Stimulated activated naive CD4-positive, alpha-beta T cell treated with Interleukin-2 at 50 U/mL for 16 hours (primary cell): ENCODE data around the gene SBF2.
"Not testable (repeated sequence)": the region's sequence is repeated elsewhere in the genome, so short reads cannot be mapped to it uniquely, and the experiment has no call there.

Experiments used
- DNase-seq: peaks from one replicate; lab custom pipeline; 2025; lab: John Stamatoyannopoulos, UW

SBF2 gene

DNA sequence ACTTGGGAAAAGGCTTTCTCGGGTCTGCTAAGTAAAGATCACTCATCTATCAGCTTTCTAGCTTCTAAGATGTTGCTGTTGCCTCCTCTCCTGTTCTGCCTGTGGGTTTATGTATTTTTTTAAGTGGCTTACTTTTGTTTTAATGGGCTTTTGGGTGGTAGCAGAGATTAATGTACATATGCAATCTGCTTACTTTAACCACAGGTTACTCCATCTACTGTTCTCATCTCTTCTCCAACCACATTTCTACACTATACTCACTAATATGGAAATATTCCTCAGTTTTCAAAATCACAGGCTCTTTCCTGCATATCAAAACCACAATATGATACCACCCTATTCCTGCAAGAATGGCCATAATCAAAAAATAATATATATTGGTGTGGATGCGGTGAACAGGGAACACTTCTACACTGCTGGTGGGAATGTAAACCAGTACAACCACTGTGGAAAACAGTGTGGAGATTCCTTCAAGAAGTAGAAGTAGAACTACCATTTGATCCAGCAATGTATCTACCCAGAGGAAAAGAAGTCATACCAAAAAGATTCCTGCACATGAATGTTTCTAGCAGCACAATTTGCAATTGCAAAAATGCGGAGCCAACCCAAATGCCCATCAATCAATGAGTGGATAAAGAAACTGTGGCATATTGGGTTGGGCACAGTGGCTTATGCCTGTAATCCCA is 341.4 kb downstream of the SBF2 start:
- DNase-seq, result no peak

DNA sequence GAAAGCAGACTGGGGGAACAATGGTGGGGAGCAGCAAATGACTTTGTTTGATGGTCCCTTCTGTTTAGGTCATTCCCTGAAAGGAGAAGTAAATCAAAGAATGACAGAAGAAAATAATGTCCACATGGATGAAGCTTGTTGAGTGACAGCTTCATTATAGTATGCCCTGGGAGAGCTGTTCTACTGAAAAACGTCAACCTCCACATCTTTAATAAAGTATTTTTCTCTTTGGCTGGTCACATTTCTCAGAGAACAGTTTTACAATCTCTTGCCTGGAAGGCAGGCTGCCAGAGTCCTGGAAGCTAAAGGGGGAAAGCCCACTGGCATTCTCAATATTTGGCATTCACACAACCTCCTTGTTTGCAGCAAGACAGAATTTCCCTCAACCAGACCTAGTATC is 342.2 kb downstream of the SBF2 start:
- no peak for DNase-seq

DNA sequence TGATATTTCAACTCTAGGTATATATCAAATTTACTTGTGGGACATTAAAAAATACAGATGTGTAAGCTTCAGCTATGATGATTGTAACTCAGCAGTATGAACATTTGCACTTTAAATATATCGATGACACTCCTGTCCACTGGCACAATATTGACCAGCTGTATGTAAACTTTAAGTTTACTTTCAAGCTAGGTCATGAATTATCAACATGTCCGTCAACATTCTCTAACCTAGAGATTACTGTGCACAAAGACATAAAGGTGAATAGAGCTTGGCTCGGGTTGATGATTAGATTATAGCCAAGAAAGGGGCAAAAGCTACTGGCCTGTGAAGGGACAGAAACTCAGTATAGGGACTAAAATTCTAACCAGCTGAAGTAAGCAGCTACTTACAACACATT is 343.6 kb downstream of the SBF2 start:
- DNase-seq, result no peak

DNA sequence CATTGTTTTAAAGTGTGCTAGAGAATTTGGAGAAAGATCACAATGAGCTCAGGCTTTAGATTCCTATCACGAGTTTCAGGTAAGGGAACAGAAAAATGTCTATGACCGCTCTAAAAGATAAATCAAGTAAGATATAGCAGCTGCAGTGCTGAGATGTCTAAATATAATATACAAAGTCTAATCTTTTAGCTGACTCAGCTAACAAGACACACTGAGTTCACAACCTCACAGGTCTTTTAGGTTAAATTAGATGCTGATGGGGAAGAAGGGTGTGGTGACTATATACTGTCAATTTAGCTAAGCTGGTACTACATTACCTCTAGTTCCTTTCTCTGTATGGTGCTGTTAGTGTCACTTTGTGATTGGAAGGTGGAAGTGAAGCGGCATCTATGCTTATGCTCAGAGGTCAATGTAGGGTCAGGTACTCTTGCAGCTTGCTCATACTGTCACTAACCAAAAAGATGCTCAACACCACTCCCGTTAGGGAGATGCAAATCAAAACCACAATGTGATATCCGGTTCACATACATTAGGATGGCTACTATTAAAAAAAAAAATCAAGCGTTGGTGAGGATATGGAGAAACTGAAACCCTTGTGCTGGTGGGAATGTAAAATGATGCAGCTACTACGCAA is 346.7 kb downstream of the SBF2 start:
- no peak for DNase-seq

DNA sequence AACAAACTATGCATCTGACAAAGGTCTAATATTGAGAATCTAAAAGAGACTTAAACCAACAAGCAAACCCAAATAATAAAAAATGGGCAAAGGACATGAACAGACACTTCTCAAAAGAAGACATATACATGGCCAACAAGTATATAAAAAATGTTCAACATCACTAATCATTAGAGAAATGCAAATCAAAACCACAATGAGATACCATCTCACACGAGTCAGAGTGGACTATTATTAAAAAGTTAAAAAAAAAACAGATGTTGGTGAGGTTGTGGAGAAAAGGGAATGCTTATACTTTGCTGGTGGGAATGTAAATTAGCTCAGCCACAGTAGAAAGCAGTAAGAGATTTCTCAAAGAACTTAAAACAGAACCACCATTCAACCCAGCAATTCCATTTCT is 348.3 kb downstream of the SBF2 start:
- DNase-seq, result not testable (repeated sequence)

DNA sequence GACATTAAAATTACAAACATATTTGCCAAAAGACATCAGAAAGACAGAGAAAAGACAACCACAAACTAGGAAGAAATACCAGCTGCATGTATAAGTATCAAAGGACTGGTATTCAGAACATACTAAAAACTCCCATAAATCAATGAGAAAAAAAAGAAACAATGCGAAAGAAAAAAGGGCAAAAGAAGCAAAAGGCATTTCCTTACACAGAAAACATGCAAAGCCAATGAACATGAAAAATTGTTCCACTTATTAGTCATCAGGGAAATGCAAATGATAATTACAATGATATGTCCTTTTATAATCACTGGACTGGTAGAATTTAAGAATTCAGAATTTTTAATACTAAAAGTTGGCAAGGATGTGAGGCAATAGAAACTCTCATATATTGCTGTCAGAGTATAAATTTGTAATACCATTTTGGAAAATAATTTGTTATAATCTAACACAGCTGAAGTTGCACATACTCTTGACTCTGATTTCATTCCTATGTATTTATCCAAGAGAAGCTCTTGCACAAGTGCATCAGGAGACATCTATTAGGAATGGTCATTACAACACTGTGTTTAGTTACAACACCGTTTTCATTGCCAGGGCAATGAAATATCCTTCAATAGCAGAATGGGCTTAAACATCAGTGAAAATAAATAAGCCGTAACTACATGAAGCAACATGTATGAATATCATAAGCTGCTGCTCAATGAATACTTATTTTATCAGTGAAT is 350.5 kb downstream of the SBF2 start:
- DNase-seq, result no peak

DNA sequence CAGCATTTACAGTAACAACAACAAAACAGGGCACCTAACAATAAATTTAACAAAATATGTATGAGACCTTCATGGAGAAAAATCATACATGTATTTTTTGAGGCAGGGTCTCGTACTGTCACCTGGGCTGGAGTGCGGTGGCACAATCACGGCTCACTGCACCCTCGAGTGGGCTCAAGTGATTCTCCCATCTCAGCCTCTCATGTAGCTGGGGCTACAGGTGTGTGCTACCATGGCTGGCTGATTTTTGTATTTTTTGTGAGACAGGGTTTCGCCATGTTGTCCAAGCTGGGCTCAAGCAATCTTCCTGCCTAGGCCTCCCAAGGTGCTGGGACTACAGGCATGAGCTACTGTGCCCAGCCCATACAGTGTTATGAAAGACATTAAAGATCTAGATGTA is 352.0 kb downstream of the SBF2 start:
- no peak for DNase-seq

DNA sequence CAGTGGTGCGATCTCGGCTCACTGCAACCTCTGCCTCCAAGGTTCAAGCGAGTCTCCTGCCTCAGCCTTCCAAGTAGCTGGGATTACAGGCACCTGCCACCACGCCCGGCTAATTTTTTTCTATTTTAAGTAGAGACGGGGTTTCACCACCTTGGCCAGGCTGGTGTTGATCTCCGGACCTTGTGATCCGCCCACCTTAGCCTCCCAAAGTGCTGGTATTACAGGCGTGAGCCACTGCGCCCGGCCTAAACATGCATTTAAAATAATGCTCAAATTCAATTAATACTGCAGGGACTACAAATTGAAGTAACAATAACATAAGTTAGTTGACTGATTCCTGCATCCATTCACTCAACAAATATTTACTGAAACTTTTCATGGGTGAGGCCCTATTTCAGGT is 354.9 kb downstream of the SBF2 start:
- not testable (repeated sequence) for DNase-seq

DNA sequence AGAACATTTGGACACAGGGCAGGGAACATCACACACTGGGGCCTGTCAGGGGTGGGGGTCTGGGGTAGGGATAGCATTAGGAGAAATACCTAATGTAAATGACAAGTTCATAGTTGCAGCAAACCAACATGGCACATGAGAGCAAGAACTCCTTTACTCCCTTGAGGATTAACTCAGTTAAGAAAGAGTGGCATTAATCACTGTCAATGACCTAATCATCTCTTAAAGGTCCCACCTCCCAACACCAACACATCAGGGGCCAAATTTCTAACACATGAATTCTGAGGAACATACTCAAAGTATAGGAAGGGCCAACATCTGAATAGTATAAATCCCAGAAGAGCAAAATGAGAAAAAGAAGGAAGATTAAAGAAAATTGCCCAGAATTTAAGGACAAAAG is 357.3 kb downstream of the SBF2 start:
- DNase-seq, result no peak

DNA sequence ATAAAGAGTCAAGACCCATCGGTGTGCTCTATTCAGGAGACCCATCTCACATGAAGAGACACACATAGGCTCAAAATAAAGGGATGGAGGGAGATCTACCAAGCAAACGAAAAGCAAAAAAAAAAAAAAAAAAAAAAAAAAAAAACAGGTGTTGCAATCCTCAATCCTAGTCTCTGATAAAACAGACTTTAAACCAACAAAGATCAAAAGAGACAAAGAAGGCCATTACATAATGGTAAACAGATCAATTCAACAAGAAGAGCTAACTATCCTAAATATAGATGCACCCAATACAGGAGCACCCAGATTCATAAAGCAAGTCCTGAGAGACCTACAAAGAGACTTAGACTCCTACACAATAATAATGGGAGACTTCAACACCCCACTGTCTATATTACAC is 361.2 kb downstream of the SBF2 start:
- DNase-seq, result not testable (repeated sequence)

DNA sequence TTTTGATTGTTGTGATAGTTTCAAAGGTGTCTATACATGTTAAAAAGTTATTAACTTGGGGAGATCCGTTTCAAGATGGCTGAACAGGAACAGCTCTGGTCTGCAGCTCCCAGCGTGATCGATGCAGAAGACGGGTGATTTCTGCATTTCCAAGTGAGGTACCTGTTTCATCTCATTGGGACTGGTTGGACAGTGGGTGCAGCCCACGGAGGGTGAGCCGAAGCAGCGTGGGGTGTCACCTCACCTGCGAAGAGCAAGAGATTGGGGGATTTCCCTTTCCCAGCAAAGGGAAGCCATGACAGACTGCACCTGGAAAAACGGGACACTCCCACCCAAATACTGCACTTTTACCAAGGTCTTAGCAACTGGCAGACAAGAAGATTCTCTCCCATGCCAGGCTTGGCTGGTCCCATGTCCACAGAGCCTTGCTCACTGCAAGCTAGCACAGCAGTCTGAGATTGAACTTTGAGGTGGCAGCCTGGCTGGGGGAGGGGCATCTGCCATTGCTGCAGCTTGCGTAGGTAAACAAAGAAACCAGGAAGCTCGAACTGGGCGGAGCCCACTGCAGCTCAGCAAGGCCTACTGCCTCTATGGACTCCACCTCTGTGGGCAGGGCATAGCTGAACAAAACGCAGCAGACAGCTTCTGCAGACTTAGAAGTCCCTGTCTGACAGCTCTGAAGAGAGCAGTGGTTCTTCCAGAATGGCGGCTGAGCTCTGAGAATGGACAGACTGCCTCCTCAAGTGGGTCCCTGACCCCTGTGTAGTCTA is 363.3 kb downstream of the SBF2 start:
- not testable (repeated sequence) for DNase-seq

DNA sequence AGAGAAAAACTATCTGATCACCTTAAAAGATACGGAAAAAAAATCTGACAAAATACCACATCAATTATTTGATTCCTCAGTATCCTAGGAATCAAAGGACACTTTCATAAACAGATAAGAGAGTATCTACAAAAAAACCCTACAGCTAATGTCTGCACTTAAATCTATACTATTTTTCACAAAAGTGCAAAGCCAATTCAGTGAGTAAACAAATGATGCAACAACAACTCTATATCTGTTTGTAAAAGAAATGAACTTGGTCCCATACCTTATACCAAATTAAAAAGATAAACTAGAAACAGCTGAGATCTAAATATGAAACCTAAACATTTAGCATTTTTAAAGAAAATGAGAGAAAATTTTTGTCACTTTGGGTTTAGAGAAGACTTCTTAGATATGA is 366.3 kb downstream of the SBF2 start:
- no peak for DNase-seq

DNA sequence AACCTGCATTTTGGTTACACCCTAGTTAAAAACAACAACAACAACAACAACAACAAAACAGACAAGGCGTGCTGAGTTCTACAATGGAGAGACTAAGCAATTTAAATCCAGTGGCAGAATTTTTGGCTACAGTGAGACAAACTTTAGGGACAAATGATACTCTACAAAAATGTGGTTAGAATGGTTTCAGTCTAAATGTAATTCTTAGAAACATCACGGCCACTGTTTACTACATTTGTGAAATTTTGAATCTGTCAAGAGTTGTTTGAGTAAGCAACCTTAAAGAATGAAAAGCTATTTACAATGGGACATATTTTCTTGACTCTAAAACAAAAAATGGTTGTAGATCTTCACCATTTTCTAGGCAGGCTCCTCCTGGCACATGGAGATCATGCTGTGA is 370.7 kb downstream of the SBF2 start:
- DNase-seq, result no peak

DNA sequence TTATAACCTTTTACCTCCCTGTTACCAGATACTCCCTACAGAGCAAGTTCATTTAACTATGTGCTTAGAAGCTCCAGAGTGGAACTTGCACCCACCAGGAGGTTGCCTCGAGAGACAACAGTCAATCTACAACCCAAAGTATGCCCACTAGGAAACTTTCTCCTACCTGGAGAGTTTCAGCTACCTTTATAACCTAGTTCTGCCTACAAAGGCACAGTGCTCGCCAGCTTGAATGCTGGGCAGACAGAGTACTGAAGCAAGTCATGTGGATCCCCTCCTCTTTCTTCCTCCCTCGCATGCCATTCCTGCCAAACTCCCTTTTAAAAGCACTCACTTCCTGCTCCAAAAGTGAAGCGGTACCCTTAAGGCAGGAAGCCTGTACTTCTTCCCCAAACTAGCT is 371.2 kb downstream of the SBF2 start:
- DNase-seq, result no peak

DNA sequence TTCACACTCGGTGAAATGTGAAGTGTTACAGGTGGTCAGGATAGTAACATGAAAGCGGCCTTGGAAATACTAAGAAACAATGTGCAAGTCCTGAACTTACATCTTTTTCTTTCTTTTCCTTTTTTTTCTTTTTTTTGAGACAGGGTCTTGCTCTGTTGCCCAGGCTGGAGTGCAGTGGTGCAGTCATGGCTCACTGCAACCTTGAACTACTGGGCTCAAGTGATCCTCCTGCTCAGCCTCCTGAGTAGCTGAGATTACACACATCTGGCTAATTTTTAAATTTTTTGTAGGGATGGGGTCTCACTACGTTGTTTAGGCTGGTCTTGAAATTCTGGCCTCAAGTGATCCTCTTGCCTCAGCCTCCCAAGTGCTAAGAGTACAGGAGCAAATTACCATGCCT is 377.5 kb downstream of the SBF2 start:
- no peak for DNase-seq

DNA sequence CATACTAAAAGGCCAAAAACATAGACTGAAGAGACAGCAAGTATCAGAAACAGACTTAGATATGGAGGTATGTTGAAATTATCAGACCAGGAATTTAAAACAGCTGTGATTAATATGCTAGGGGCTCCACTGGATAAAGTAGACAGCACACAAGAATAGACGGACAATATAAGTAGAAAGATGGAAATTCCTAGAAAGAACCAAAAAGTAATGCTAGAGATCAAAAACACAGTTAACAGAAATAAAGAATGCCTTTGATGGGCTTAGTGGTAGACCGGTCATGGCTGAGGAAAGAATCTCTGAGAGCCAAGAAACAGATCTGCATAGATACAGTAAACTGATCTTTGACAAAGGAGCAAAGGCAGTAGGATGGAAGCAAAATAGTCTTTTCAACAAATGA is 380.0 kb downstream of the SBF2 start:
- DNase-seq, result no peak

DNA sequence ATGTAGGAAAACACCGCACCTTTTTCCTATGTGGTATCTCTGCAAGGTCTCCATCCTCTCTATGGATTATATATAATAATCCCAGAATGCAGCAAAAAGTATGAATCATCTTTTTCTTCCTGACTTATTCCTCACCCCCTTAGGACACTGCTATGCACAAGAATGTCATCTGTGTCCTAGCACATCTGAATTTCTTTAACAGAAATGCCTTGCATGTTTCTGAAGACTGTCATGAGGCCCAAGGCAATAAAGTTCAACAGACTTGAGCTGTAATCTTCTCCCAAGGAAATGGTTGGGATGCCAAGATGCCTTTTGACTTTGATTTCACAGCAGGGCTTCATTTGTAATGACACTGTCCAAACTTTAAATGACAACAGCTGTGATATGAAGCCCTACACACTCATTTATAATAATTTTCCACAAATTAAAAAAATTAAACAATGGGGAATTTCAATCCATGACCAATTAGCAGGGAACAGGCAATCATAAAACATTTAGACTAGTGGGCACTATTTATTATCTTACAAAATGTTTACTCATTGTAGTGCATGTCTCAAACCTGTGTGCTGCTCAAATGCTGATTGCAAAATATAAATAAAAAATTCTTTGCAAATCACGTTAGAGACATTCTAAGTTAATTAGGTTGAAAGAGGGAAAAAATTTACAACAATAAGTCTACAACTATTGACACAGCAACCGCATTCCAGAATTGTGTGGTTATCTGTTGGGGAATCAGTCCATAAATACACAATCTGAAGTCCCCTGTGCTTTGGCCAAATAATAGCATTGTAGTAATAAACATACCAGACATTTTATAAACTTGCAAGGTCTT is 387.8 kb downstream of the SBF2 start:
- no peak for DNase-seq

DNA sequence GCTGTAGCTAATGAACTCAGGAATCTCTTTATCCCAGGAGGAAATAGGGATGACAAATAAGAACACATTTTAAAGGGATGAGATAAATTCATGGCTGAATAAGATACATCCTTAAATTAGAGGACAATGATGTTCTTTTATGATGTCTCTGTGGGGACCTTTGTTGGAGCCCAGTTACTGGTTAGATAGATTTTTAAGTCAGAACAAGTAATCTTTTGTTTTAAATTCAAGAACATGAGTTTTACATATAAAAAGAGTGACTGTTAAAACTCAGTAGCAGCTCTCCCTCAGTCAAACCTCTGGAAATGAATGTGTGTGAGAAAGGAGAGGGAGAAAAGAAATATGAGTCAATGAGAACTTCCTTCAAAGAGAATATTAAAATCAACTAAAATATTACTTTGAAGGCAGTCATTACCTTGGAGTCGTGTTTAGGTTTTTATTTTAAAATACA is 388.5 kb downstream of the SBF2 start:
- no peak for DNase-seq

DNA sequence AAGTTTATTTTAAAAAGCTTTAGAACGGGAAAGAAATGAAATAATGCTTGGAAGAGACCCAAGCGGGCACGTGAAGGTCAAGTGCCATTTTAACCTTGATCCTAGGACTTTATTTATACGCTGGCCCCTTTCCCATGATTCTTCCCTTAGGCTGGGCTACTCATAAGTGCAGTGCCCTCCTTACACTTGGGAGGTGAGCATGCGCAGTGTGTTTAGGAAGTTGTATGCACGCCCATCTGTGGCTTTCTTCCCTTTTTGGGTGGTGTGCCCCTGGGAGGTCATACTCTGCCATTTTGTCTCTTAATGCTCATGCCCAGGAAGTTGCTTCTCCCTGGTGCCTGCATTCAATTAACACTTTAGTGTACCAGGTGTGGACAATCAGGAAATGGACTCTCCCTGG is 390.4 kb downstream of the SBF2 start:
- DNase-seq, result no peak

DNA sequence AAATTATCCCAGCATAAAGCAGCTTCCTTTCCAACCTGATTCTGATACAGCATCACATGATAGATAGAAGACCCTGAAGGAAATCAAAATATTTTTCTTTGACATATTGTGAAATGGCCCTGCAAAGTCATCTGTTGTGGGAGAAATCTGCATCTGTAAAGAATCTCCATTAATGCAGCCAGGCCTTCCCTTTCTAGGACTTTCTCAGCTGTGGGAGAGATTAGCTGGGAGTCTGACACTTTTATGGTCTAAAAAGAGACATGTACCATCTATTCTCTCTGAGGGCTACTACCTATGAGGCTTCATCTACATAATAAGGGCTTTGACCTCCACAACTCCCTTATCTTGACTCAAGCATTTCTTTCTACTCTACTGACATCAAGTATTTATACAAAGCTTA is 392.1 kb downstream of the SBF2 start:
- no peak for DNase-seq

DNA sequence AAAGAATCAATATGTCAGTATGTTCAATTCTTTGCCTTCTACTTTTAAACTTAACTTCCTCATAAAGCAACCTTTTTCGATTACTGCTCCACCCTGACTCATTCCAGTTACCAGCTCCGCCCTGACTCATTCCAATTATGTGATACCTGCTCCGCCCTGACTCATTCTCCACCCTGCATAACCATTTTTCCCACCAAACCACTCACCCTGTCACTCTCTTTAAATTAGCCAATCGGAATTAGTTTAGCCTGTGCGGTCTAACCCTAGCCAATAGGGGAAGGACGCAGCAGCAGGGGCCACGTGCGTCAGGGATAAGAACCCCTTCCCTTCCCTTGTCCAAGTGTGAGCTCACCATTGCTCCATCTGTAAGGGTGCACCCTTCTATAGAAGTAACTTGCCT is 393.8 kb downstream of the SBF2 start:
- not testable (repeated sequence) for DNase-seq

DNA sequence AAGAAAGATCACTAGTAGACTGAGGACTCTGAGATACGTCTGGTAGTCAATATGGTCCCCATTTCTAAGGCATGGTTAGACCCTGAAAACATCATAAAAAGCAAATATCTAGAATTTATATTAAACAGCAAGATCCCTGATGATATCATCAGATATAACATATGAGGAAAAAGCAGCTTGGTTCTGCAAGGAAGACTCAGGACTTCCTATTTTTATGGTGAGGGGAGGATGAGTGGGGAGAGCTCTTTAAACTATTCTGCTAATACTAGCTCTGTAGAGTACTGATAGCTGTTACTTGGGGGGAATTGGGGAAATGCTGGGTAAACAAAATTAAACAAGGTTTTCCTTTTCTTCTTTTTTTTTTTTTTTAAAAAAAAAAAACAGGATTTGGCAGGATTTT is 394.3 kb downstream of the SBF2 start:
- DNase-seq, result no peak
